HepG2 (cell line): Measurements from ENCODE around the gene RPL36AL. TPM values are rescaled to one million over a fixed set of nuclear protein-coding genes. Genes with fewer than 3 reads are reported as not detected.
A peak's percentile ranks its signal among the peaks of the same experiment; 100 is the strongest.

Experiments
- ATAC-seq: fragments of 200-7000 bp; cut with Tn5 transposase; 3 replicates; pipeline ENCODE4 v1.9.1; 2020; ENCODE audit warnings: mild to moderate bottlenecking, moderate library complexity
- BruUV-seq: library from RNA; stranded (reverse); fragments of 400-500 nt; replicated peaks from 2 replicates; lab custom pipeline; 2021; lab: Mats Ljungman, UMichigan
- CTCF ChIA-PET: fragments of 300-600 bp; formaldehyde crosslinking; extraction: SDS; loops from one replicate; lab custom pipeline; 2021; ENCODE audit warnings: low total read pairs, inconsistent platforms, low intra/inter-chr PET ratio; lab: Yijun Ruan, JAX
- POLR2A ChIA-PET: fragments of 350-600 bp; sonication (Branson Sonifier 250); formaldehyde crosslinking; loops from one replicate; lab custom pipeline; 2020; ENCODE audit warnings: antibody characterized with exemption, inconsistent platforms; lab: Yijun Ruan, JAX
- DNase-seq: peaks from one replicate; pipeline ENCODE4 v3.0.0-alpha.2; 2015; ENCODE audit warnings: low spot score
- FAIRE-seq: peaks from 3 replicates; lab custom pipeline; 2011; peaks lifted over from hg19 to GRCh38; lab: Jason Lieb, UNC
- H2AFZ ChIP-seq: one replicate; pipeline ENCODE4 v1.6.1; 2011; ENCODE audit warnings: low read length, inconsistent platforms
- H3K27ac ChIP-seq: fragments of 300-600 bp; 3 replicates; pipeline ENCODE4 v1.8.0; 2011; ENCODE audit warnings: mixed run types, mild to moderate bottlenecking, mixed read lengths, low read length, inconsistent platforms; ENCODE audit not compliant: insufficient read depth; ENCODE audit errors: extremely low read length
- H3K27me3 ChIP-seq, 2 experiments: fragments of 200-600 bp in 1 of 2; 2 replicates in 1 of 2; 3 replicates in 1 of 2; pipeline versions ENCODE4 v1.6.0 to v1.8.0; 2011; ENCODE audit warnings: low read length in 2 of 2, mild to moderate bottlenecking in 2 of 2, moderate library complexity in 2 of 2, inconsistent platforms in 1 of 2; ENCODE audit not compliant: insufficient read depth in 2 of 2, control insufficient read depth in 1 of 2
- H3K36me3 ChIP-seq, 2 experiments: fragments of 200-600 bp in 1 of 2; replicated peaks in 1 of 2; 2 replicates in 1 of 2; 3 replicates in 1 of 2; pipeline versions ENCODE4 v1.5.1 to v1.8.0; 2011; ENCODE audit warnings: low read length in 2 of 2, inconsistent platforms in 1 of 2; ENCODE audit not compliant: insufficient read depth in 2 of 2, control insufficient read depth in 1 of 2
- H3K4me1 ChIP-seq: 2 replicates; pipeline ENCODE4 v1.5.1; 2012; ENCODE audit warnings: low read length, inconsistent platforms; ENCODE audit not compliant: insufficient read depth
- H3K4me2 ChIP-seq: 2 replicates; pipeline ENCODE4 v1.6.0; 2011; ENCODE audit warnings: low read depth, low read length, inconsistent platforms
- H3K4me3 ChIP-seq, 3 experiments: fragments of 200-600 bp in 1 of 3; sonication (generic), shearing (Covaris generic) in 1 of 3; replicated peaks in 1 of 3; 2 replicates each; pipeline ENCODE4 v1.5.1; 2011 to 2016; ENCODE audit warnings: low read length in 3 of 3, inconsistent platforms in 2 of 3, low read depth in 2 of 3, mild to moderate bottlenecking in 2 of 3, control low read depth in 1 of 3, mixed read lengths in 1 of 3; ENCODE audit not compliant: insufficient read depth in 1 of 3
- H3K79me2 ChIP-seq: one replicate; pipeline ENCODE4 v1.6.1; 2011; ENCODE audit warnings: low read length, inconsistent platforms; ENCODE audit not compliant: insufficient read depth
- H3K9ac ChIP-seq: 2 replicates; pipeline ENCODE4 v1.6.0; 2011; ENCODE audit warnings: mild to moderate bottlenecking, low read depth, low read length, inconsistent platforms; ENCODE audit not compliant: insufficient read depth
- H3K9me3 ChIP-seq: 2 replicates; pipeline ENCODE4 v1.5.1; 2012; ENCODE audit warnings: mild to moderate bottlenecking, low read length
- H4K20me1 ChIP-seq: 2 replicates; pipeline ENCODE4 v1.6.0; 2011; ENCODE audit warnings: inconsistent platforms, mild to moderate bottlenecking, low read length, moderate library complexity; ENCODE audit not compliant: insufficient read depth
- GATAD1 ChIP-seq: IDR thresholded peaks from 2 replicates; pipeline ENCODE4 v1.6.1; 2016; ENCODE audit warnings: missing genetic modification reagents, missing compliant biosample characterization
- ISL2 ChIP-seq: sonication (generic); formaldehyde crosslinking; IDR thresholded peaks from 2 replicates; pipeline ENCODE4 v1.5.0; 2020; ENCODE audit warnings: missing genetic modification reagents
- PHF20 ChIP-seq: sonication (generic); formaldehyde crosslinking; IDR thresholded peaks from 2 replicates; pipeline ENCODE4 v1.5.0; 2020; ENCODE audit warnings: mild to moderate bottlenecking, missing genetic modification reagents
- RBM22 ChIP-seq: fragments of 200-400 bp; formaldehyde crosslinking; optimal IDR thresholded peaks from 2 replicates; pipeline ENCODE3; 2017; ENCODE audit warnings: mild to moderate bottlenecking, low read length, moderate library complexity
- RNF2 ChIP-seq: fragments of 450-650 bp; conservative IDR thresholded peaks from 2 replicates; pipeline ENCODE4 v1.6.1; 2016; ENCODE audit warnings: low read depth
- SETDB1 ChIP-seq: sonication (generic); formaldehyde crosslinking; IDR thresholded peaks from 2 replicates; pipeline ENCODE4 v1.5.1; 2020; ENCODE audit warnings: missing genetic modification reagents, mild to moderate bottlenecking, borderline replicate concordance
- SOX13 ChIP-seq, 3 experiments: fragments of 450-650 bp in 1 of 3; sonication (generic) in 1 of 3; formaldehyde crosslinking in 1 of 3; IDR thresholded peaks in 2 of 3; conservative IDR thresholded peaks in 1 of 3; 2 replicates each; pipeline versions ENCODE4 v1.5.0 to v1.6.1; 2016 to 2020; ENCODE audit warnings: antibody characterized with exemption in 1 of 3, mild to moderate bottlenecking in 1 of 3, missing compliant biosample characterization in 1 of 3, missing genetic modification reagents in 1 of 3, moderate library complexity in 1 of 3
- ZBED4 ChIP-seq: sonication (generic); formaldehyde crosslinking; IDR thresholded peaks from 2 replicates; pipeline ENCODE4 v1.4.0; 2020; ENCODE audit warnings: missing genetic modification reagents, borderline replicate concordance
- ZKSCAN5 ChIP-seq: sonication (generic); formaldehyde crosslinking; IDR thresholded peaks from 2 replicates; pipeline ENCODE4 v1.5.1; 2020; ENCODE audit warnings: mild to moderate bottlenecking, missing genetic modification reagents
- ZNF251 ChIP-seq: sonication (generic); formaldehyde crosslinking; IDR thresholded peaks from 2 replicates; pipeline ENCODE4 v1.9.0; 2021; ENCODE audit warnings: mild to moderate bottlenecking, missing genetic modification reagents
- ZNF296 ChIP-seq: sonication (generic); formaldehyde crosslinking; conservative IDR thresholded peaks from 2 replicates; pipeline ENCODE4 v1.5.0; 2020; ENCODE audit warnings: mild to moderate bottlenecking, missing genetic modification reagents
- ZNF614 ChIP-seq: IDR thresholded peaks from 2 replicates; pipeline ENCODE4 v1.6.1; 2018; ENCODE audit warnings: missing biosample characterization, missing genetic modification reagents, inconsistent platforms, borderline replicate concordance
- ZNF800 ChIP-seq: sonication (generic); formaldehyde crosslinking; IDR thresholded peaks from 2 replicates; pipeline ENCODE4 v1.4.0; 2020; ENCODE audit warnings: missing genetic modification reagents
- WGBS: methylation state at CpG from one replicate; pipeline ENCODE4 v1.1.6; 2017; ENCODE audit warnings: low lambda C conversion rate; 5-methylcytosine and 5-hydroxymethylcytosine counted together
- in situ Hi-C: cut with HindIII; loops from 2 replicates; pipeline ENCODE4 v1.10.0; 2017; ENCODE audit warnings: low pct_unique_long_range_greater_than_20kb; ENCODE audit not compliant: extremely low pct_ligation_motif_present
- intact Hi-C: fragments of 100-400 bp; cut with micrococcal nuclease; formaldehyde crosslinking; loops from one replicate; pipeline ENCODE4 v1.10.0; 2022; ENCODE audit not compliant: unreplicated experiment
- polyA plus RNA-seq, 8 experiments: library from polyadenylated mRNA; depleted of rRNA in 3 of 8; stranded (reverse) in 7 of 8; unstranded in 1 of 8; fragments of >200 nt; fragmentation: Illumina TruSeq in 4 of 8; extraction: Trizol in 4 of 8; gene quantifications; 2 replicates each; pipeline versions ENCODE4 v1.2.1 to v1.2.3, GENCODE V29; 2011 to 2016; ENCODE audit warnings: low read depth in 4 of 8, missing spikeins in 1 of 8, mixed read lengths in 1 of 8; ENCODE audit not compliant: insufficient read depth in 1 of 8
- total RNA-seq, 5 experiments: library from RNA; depleted of rRNA; stranded (reverse); fragments of >200 nt; fragmentation: Illumina TruSeq; extraction: Trizol; gene quantifications; 2 replicates each; pipeline ENCODE4 v1.2.3, GENCODE V29; 2016; ENCODE audit warnings: low read depth in 1 of 5
- TF ChIP-seq, protein P1 (sequence below): sonication (generic); formaldehyde crosslinking; IDR thresholded peaks from 2 replicates; pipeline ENCODE4 v1.4.0; 2020; ENCODE audit warnings: mild to moderate bottlenecking, missing genetic modification reagents, borderline replicate concordance

Gene RPL36AL
- total and polyA plus RNA-seq, 2 of the 13 experiments (the other 11 are each of a cell fraction or from before 2014, with no cell fraction given), result 90.0 to 294 TPM

GRCh38 chr14:49585803-49586672 is 34.4 kb downstream of the RPL36AL start, which contains the start of gene RPS29:
Gene RPS29 (minus strand): TSS chr14:49586380. CDS start chr14:49586346, 34 bp downstream.
- H3K4me3 ChIP-seq, result peak within 1 kb of the TSS; percentile 82 to 98 (median 94)
- H3K27me3 ChIP-seq, result no peaks in the 10 kb centered on the region; a peak in 1 of 5 replicates
- BruUV-seq, result no TSS peak
- in situ Hi-C loops, result no loop called here
- H3K9ac ChIP-seq, result peak within 1 kb of the TSS; percentile 99
- peaks cover 48% of the 10 kb centered on the region for H3K4me1 ChIP-seq
- peak within 1 kb of the TSS; percentile 89 for H3K27ac ChIP-seq
- ChIA-PET POLR2A (interaction anchor here (0.6 to 5.8 kb wide), 17 partner anchors 9 to 276 kb away, joined by 3 to 97 read pairs (median 4); partner anchors contain the start of genes KLHDC2, LRR1, MGAT2 and NEMF), CTCF (interaction anchor here (0.9 to 2.2 kb wide), 3 partner anchors 10 to 47 kb away, joined by 3 to 10 read pairs (median 4); no protein-coding TSS in a partner anchor)
- peak within 1 kb of the TSS; percentile 75 for H3K4me2 ChIP-seq
- peak; percentile 83 for FAIRE-seq
- no peak within 1 kb of the TSS for H2AFZ ChIP-seq
- intact Hi-C loops, result loop anchor here (1.0 to 2.0 kb wide), 2 partner anchors 8 to 35 kb away; partner anchors contain the start of genes MGAT2 and RPL36AL
- ATAC-seq, result peak; percentile 85
- H4K20me1 ChIP-seq, result peaks cover 46% of the 10 kb centered on the region
- DNase-seq, result peak; percentile 99
- peaks cover 51% of the 10 kb centered on the region for H3K79me2 ChIP-seq
- peaks cover 4 to 18% of the 10 kb centered on the region in 2 experiments; a peak in 4 of 5 replicates for H3K36me3 ChIP-seq
- WGBS, result 2% methylated on average over 34 of the region's 55 CpGs
- H3K9me3 ChIP-seq, result no peaks in the 10 kb centered on the region
- TF ChIP-seq ZNF296 (CRISPR knock-in tag) (no peak), ZNF251 (CRISPR knock-in tag) (no peak), GATAD1 (CRISPR knock-in tag) (peak; percentile 82), ZNF800 (CRISPR knock-in tag) (peak; percentile 78), ZNF614 (no peak; the same call in none of the 2 replicates), ISL2 (CRISPR knock-in tag) (peak; percentile 83), RBM22 (peak; percentile 4), RNF2 (no peak; the same call in 1 of the 2 replicates), ZBED4 (CRISPR knock-in tag) (peak; percentile 89), SETDB1 (CRISPR knock-in tag) (no peak), SOX13 (IDR thresholded peaks at IDR 0.05) (no peak), SOX13 (CRISPR knock-in tag; conservative IDR thresholded peaks at IDR 0.05 in 1 of 2, IDR thresholded peaks at IDR 0.05 in 1 of 2) (peak in 1 of 2 experiments; percentile 46; a peak in 1 of 4 replicates), PHF20 (peak; percentile 45), ZKSCAN5 (CRISPR knock-in tag) (no peak)
- TF ChIP-seq, protein P1, sequence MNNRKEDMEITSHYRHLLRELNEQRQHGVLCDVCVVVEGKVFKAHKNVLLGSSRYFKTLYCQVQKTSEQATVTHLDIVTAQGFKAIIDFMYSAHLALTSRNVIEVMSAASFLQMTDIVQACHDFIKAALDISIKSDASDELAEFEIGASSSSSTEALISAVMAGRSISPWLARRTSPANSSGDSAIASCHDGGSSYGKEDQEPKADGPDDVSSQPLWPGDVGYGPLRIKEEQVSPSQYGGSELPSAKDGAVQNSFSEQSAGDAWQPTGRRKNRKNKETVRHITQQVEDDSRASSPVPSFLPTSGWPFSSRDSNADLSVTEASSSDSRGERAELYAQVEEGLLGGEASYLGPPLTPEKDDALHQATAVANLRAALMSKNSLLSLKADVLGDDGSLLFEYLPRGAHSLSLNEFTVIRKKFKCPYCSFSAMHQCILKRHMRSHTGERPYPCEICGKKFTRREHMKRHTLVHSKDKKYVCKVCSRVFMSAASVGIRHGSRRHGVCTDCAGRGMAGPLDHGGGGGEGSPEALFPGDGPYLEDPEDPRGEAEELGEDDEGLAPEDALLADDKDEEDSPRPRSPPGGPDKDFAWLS, result no peak
